H1 (cell line): ENCODE results near the gene MTF1. TPM values are rescaled to one million over a fixed set of nuclear protein-coding genes. Genes with fewer than 3 reads are reported as not detected.

Experiments used
- BCL11A ChIP-seq, 2 experiments: IDR thresholded peaks; one replicate each; pipeline ENCODE4 v1.6.1; 2011; ENCODE audit warnings: low read depth in 2 of 2, low read length in 2 of 2, mild to moderate bottlenecking in 2 of 2
- CHD1 ChIP-seq: IDR thresholded peaks from 2 replicates; pipeline ENCODE4 v1.6.1; 2012; ENCODE audit warnings: low read depth, low read length, improper control_type of control experiment
- TEAD4 ChIP-seq: IDR thresholded peaks from 2 replicates; pipeline ENCODE4 v1.6.1; 2012; ENCODE audit warnings: low read depth, low read length, inconsistent platforms, mixed read lengths
- polyA plus RNA-seq, 7 experiments: library from polyadenylated mRNA; depleted of rRNA in 3 of 7; stranded (reverse) in 5 of 7; unstranded in 2 of 7; fragments of >200 nt in 5 of 7; fragments of 200-250 nt in 2 of 7; gene quantifications; 1 replicate in 5 of 7; 2 replicates in 1 of 7; 4 replicates in 1 of 7; pipeline versions ENCODE4 v1.2.1 to v1.2.3, GENCODE V29; 2011 to 2013; ENCODE audit warnings: missing spikeins in 2 of 7, mixed read lengths in 2 of 7
- total RNA-seq: library from RNA; stranded (reverse); fragmentation: NEBNext Ultra II Directional; extraction: Animal tissue kit (Norgen Biotek cat#: 25700); gene quantifications from 2 replicates; pipeline ENCODE4 v1.2.1, GENCODE V29; 2021
- TF ChIP-seq, protein P1 (sequence below): IDR thresholded peaks from 2 replicates; pipeline ENCODE4 v1.6.1; 2011; ENCODE audit warnings: low read depth, mild to moderate bottlenecking, low read length; ENCODE audit not compliant: insufficient read depth

MTF1 gene
- total and polyA plus RNA-seq, 2 of the 8 experiments (the other 6 are each of a cell fraction or from before 2014, with no cell fraction given): 4.0 to 15.5 TPM

DNA sequence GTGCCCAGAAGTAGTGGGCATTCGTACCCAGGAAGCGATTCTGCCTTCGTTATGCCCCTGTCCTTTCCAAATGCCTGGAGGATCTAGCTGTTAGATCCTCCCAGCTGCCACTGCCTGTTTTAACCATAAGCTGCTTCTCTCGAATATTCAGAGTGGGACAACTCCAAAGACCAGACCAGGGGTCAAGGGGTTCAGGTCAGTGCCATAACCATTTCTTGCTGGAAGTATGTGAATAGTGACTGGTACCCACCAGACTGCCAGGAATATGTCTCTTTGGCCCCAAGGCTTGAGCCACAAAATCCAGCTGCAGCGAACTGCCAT, 914 bp upstream of the MTF1 start (continued):
- TF ChIP-seq BCL11A (IDR thresholded peaks at IDR 0.05; ENCODE audit: low read depth in 2 of 2, low read length in 2 of 2) (no peak), CHD1 (no peak), TEAD4 (no peak)
- TF ChIP-seq, protein P1, sequence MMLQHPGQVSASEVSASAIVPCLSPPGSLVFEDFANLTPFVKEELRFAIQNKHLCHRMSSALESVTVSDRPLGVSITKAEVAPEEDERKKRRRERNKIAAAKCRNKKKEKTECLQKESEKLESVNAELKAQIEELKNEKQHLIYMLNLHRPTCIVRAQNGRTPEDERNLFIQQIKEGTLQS: no peak
